Ishikawa (cell line): Measurements from ENCODE around the gene PDAP1.

Experiments
- CEBPB ChIP-seq: IDR thresholded peaks from 2 replicates; pipeline ENCODE4 v1.6.1; 2012
- CREB1 ChIP-seq: IDR thresholded peaks from 2 replicates; pipeline ENCODE4 v1.6.1; 2012; ENCODE audit warnings: low read depth
- EGR1 ChIP-seq: IDR thresholded peaks from 2 replicates; pipeline ENCODE4 v1.6.1; 2012
- EP300 ChIP-seq: IDR thresholded peaks from 2 replicates; pipeline ENCODE4 v1.6.1; 2012; ENCODE audit warnings: borderline replicate concordance
- FOXM1 ChIP-seq: IDR thresholded peaks from 2 replicates; pipeline ENCODE4 v1.6.1; 2012; ENCODE audit warnings: low read depth, borderline replicate concordance
- NFIC ChIP-seq: IDR thresholded peaks from 2 replicates; pipeline ENCODE4 v1.6.1; 2012
- RAD21 ChIP-seq: IDR thresholded peaks from 2 replicates; pipeline ENCODE4 v1.6.1; 2012; ENCODE audit warnings: low read depth
- TAF1 ChIP-seq: IDR thresholded peaks from 2 replicates; pipeline ENCODE4 v1.6.1; 2012; ENCODE audit warnings: low read depth, mild to moderate bottlenecking
- TCF12 ChIP-seq: IDR thresholded peaks from 2 replicates; pipeline ENCODE4 v1.6.1; 2012; ENCODE audit warnings: low read depth
- TEAD4 ChIP-seq: IDR thresholded peaks from 2 replicates; pipeline ENCODE4 v1.6.1; 2012
- YY1 ChIP-seq: IDR thresholded peaks from 2 replicates; pipeline ENCODE4 v1.6.1; 2012; ENCODE audit warnings: low read depth
- ZBTB7A ChIP-seq: IDR thresholded peaks from 2 replicates; pipeline ENCODE4 v1.6.1; 2012; ENCODE audit warnings: low read depth
- TF ChIP-seq, protein P1 (sequence below): IDR thresholded peaks from 2 replicates; pipeline ENCODE4 v1.6.1; 2012
- TF ChIP-seq, protein P2 (sequence below): IDR thresholded peaks from 2 replicates; pipeline ENCODE4 v1.6.1; 2012
- TF ChIP-seq, protein P3 (sequence below): IDR thresholded peaks from 2 replicates; pipeline ENCODE4 v1.6.1; 2012; ENCODE audit warnings: low read depth, mild to moderate bottlenecking

PDAP1 gene

GRCh38 chr7:99449326-99449725 lies 40.9 kb upstream of the PDAP1 start:
- TF ChIP-seq EP300, result no peak
- TF ChIP-seq, protein P1, sequence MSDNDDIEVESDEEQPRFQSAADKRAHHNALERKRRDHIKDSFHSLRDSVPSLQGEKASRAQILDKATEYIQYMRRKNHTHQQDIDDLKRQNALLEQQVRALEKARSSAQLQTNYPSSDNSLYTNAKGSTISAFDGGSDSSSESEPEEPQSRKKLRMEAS, result no peak
- no peak for TF ChIP-seq CEBPB
- TF ChIP-seq ZBTB7A, result no peak

DNA sequence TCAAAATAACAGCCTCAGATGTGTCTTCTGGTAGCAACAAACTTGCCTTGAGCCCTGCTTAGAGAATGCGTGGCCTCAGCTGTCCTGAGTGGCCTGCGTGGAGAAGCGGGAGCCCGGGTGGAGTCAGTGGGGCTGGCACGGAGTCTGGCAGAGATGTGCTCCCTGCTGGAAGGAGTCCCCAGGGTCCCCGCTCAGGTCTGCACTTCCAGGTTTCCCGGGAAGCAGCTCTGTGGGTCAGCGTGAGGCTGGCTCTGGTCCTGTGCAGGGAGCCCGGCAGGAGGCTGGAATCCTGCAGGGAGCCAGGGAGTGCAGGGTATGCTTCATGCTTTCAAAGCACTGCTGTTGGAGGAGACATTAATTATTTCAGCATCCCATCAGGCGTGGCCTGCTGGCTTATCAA lies 40.5 kb upstream of the PDAP1 start:
- TF ChIP-seq EGR1 (no peak), RAD21 (no peak), CEBPB (no peak), ZBTB7A (no peak), FOXM1 (no peak), TCF12 (no peak), NFIC (no peak), TEAD4 (no peak), CREB1 (no peak), EP300 (no peak), TAF1 (no peak), YY1 (no peak)
- TF ChIP-seq, protein P1, result no peak
- TF ChIP-seq, protein P2, sequence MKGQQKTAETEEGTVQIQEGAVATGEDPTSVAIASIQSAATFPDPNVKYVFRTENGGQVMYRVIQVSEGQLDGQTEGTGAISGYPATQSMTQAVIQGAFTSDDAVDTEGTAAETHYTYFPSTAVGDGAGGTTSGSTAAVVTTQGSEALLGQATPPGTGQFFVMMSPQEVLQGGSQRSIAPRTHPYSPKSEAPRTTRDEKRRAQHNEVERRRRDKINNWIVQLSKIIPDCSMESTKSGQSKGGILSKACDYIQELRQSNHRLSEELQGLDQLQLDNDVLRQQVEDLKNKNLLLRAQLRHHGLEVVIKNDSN, result no peak
- TF ChIP-seq, protein P3, sequence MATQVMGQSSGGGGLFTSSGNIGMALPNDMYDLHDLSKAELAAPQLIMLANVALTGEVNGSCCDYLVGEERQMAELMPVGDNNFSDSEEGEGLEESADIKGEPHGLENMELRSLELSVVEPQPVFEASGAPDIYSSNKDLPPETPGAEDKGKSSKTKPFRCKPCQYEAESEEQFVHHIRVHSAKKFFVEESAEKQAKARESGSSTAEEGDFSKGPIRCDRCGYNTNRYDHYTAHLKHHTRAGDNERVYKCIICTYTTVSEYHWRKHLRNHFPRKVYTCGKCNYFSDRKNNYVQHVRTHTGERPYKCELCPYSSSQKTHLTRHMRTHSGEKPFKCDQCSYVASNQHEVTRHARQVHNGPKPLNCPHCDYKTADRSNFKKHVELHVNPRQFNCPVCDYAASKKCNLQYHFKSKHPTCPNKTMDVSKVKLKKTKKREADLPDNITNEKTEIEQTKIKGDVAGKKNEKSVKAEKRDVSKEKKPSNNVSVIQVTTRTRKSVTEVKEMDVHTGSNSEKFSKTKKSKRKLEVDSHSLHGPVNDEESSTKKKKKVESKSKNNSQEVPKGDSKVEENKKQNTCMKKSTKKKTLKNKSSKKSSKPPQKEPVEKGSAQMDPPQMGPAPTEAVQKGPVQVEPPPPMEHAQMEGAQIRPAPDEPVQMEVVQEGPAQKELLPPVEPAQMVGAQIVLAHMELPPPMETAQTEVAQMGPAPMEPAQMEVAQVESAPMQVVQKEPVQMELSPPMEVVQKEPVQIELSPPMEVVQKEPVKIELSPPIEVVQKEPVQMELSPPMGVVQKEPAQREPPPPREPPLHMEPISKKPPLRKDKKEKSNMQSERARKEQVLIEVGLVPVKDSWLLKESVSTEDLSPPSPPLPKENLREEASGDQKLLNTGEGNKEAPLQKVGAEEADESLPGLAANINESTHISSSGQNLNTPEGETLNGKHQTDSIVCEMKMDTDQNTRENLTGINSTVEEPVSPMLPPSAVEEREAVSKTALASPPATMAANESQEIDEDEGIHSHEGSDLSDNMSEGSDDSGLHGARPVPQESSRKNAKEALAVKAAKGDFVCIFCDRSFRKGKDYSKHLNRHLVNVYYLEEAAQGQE, result no peak

DNA sequence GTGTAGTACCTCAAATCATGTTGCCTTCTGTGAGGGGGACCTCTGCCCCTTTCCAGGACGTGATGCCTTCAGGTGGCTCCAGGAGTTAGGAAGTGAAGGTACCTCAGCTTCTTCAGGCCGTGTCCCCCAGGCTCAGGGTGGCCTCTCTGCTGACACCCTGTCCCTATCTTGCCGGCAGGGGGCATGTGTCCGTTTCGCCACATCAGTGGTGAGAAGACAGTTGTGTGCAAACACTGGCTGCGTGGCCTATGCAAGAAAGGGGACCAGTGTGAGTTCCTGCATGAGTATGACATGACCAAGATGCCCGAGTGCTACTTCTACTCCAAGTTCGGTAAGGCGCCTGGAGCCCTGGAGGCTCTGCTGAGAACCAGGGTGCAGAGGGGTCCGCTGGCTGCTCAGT lies 39.5 kb upstream of the PDAP1 start:
- TF ChIP-seq EP300 (no peak), NFIC (no peak), TCF12 (no peak), FOXM1 (no peak), TEAD4 (no peak), ZBTB7A (no peak), RAD21 (no peak), TAF1 (no peak), CEBPB (no peak), EGR1 (no peak), YY1 (no peak), CREB1 (no peak)
- TF ChIP-seq, protein P1, result no peak
- TF ChIP-seq, protein P2, result no peak
- TF ChIP-seq, protein P3, result no peak

DNA sequence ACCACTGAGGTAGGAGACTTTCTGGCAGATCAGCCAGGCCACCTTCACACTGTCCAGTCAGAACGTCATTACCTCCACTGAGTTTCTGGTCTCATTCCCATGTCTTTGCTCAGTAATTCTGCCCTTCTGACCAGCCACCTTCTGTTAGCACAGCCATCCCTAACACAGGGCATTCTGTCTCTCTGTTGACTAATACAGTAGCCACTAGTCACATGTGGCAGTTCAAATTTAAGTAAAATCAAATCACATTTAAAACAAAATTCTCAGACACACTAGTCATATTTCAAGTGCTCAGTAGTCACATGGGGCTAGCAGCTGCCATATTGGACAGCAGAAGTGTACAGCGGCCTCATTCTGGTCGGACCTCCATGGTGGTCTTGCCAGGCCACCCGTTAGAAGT lies 37.7 kb upstream of the PDAP1 start:
- TF ChIP-seq RAD21 (no peak), TCF12 (no peak), FOXM1 (no peak)

DNA sequence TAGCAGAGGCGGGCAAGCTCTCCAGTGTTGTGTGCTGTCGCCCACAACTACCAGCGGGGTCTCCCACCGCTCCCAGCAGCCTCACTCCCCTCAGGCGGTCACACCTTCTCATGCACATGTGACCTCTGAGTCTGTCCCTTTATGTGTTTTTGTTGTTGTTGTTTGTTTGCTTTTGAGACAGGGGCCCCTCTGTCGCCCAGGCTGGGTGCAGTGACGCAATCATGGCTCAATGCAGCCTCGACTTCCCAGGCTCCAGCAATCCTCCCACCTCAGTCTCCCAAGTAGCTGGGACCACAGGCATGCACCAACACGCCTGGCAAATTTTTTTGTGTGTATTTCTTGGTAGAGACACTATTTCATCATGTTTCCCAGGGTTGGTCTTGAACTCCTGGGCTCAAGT lies 31.8 kb upstream of the PDAP1 start:
- TF ChIP-seq EP300, result no peak
- TF ChIP-seq, protein P2, result no peak
- TF ChIP-seq FOXM1, result no peak
- TF ChIP-seq CEBPB, result peak; percentile 28; the same call in 1 of the 2 replicates
- no peak for TF ChIP-seq EGR1
- TF ChIP-seq NFIC, result no peak
- TF ChIP-seq, protein P3, result no peak
